H9 (cell line): ENCODE measurements around the gene GMPPB. TPM values are rescaled to one million over a fixed set of nuclear protein-coding genes. Genes with fewer than 3 reads are reported as not detected.
A peak's percentile ranks its signal among the peaks of the same experiment; 100 is the strongest.

ENCODE experiments used
- DNase-seq: peaks from one replicate; pipeline ENCODE4 v3.0.0-alpha.2; 2017
- H2AFZ ChIP-seq: one replicate; pipeline ENCODE4 v1.6.1; 2013; ENCODE audit warnings: mild to moderate bottlenecking, low read length, control low read depth, moderate library complexity
- H2AK5ac ChIP-seq: 2 replicates; pipeline ENCODE4 v1.6.1; 2013; ENCODE audit warnings: low read length, control low read depth, mixed read lengths; ENCODE audit not compliant: insufficient read length
- H2BK120ac ChIP-seq: one replicate; pipeline ENCODE4 v1.6.1; 2013; ENCODE audit warnings: low read depth, mild to moderate bottlenecking, low read length, control low read depth, inconsistent platforms; ENCODE audit not compliant: poor library complexity, severe bottlenecking
- H2BK12ac ChIP-seq: 2 replicates; pipeline ENCODE4 v1.6.1; 2013; ENCODE audit warnings: low read length, control low read depth, mixed read lengths, low read depth; ENCODE audit not compliant: insufficient read length
- H2BK15ac ChIP-seq: 2 replicates; pipeline ENCODE4 v1.6.1; 2013; ENCODE audit warnings: low read depth, low read length, control low read depth
- H2BK20ac ChIP-seq: one replicate; pipeline ENCODE4 v1.6.1; 2013; ENCODE audit warnings: low read depth, mild to moderate bottlenecking, low read length, control low read depth, inconsistent platforms; ENCODE audit not compliant: poor library complexity, severe bottlenecking
- H2BK5ac ChIP-seq: 2 replicates; pipeline ENCODE4 v1.6.1; 2013; ENCODE audit warnings: low read length, control low read depth, mixed read lengths; ENCODE audit not compliant: insufficient read length
- H3K14ac ChIP-seq: 2 replicates; pipeline ENCODE4 v1.6.1; 2013; ENCODE audit warnings: low read length, control low read depth; ENCODE audit not compliant: insufficient read depth
- H3K18ac ChIP-seq: 2 replicates; pipeline ENCODE4 v1.6.1; 2013; ENCODE audit warnings: low read depth, mild to moderate bottlenecking, mixed read lengths, low read length, control low read depth; ENCODE audit not compliant: insufficient read length
- H3K23ac ChIP-seq: 2 replicates; pipeline ENCODE4 v1.6.1; 2013; ENCODE audit warnings: low read length, control low read depth, mixed read lengths, low read depth; ENCODE audit not compliant: insufficient read length
- H3K23me2 ChIP-seq: 2 replicates; pipeline ENCODE4 v1.6.1; 2013; ENCODE audit warnings: low read depth, mild to moderate bottlenecking, mixed read lengths, low read length, control low read depth; ENCODE audit not compliant: insufficient read length, poor library complexity, severe bottlenecking
- H3K27ac ChIP-seq: 2 replicates; pipeline ENCODE4 v1.5.1; 2013; ENCODE audit warnings: low read length, control low read depth, mixed read lengths, low read depth; ENCODE audit not compliant: insufficient read length
- H3K27me3 ChIP-seq: 2 replicates; pipeline ENCODE4 v1.6.1; 2013; ENCODE audit warnings: low read length, control low read depth, inconsistent platforms; ENCODE audit not compliant: insufficient read depth
- H3K4ac ChIP-seq: 2 replicates; pipeline ENCODE4 v1.6.1; 2013; ENCODE audit warnings: low read depth, mild to moderate bottlenecking, control low read depth, inconsistent platforms, low read length, moderate library complexity
- H3K4me1 ChIP-seq: 2 replicates; pipeline ENCODE4 v1.6.1; 2013; ENCODE audit warnings: low read length, control low read depth, inconsistent platforms; ENCODE audit not compliant: insufficient read depth
- H3K4me2 ChIP-seq: 2 replicates; pipeline ENCODE4 v1.6.1; 2013; ENCODE audit warnings: low read length, control low read depth, mixed read lengths; ENCODE audit not compliant: insufficient read length, insufficient read depth
- H3K56ac ChIP-seq: 2 replicates; pipeline ENCODE4 v1.6.1; 2013; ENCODE audit warnings: low read depth, mild to moderate bottlenecking, mixed read lengths, low read length, control low read depth; ENCODE audit not compliant: insufficient read length
- H3K79me1 ChIP-seq: 2 replicates; pipeline ENCODE4 v1.6.1; 2013; ENCODE audit warnings: low read depth, mild to moderate bottlenecking, moderate library complexity, low read length, control low read depth, inconsistent platforms; ENCODE audit not compliant: insufficient read depth, poor library complexity, severe bottlenecking
- H3K79me2 ChIP-seq: 2 replicates; pipeline ENCODE4 v1.6.1; 2013; ENCODE audit warnings: low read length, control low read depth, inconsistent platforms; ENCODE audit not compliant: insufficient read depth
- H3K9ac ChIP-seq: 2 replicates; pipeline ENCODE4 v1.6.1; 2013; ENCODE audit warnings: low read length, control low read depth, mixed read lengths; ENCODE audit not compliant: insufficient read length; ENCODE audit errors: extremely low read depth
- H3K9me3 ChIP-seq: one replicate; pipeline ENCODE4 v1.6.1; 2013; ENCODE audit warnings: low read depth, low read length, inconsistent platforms; ENCODE audit not compliant: control insufficient read depth
- H3T11ph ChIP-seq: one replicate; pipeline ENCODE4 v1.6.1; 2013; ENCODE audit warnings: mild to moderate bottlenecking, low read length, control low read depth, inconsistent platforms
- H4K20me1 ChIP-seq: one replicate; pipeline ENCODE4 v1.6.1; 2013; ENCODE audit not compliant: control insufficient read depth, insufficient read length, insufficient read depth
- H4K5ac ChIP-seq: 2 replicates; pipeline ENCODE4 v1.6.1; 2013; ENCODE audit warnings: low read depth, mild to moderate bottlenecking, mixed read lengths, low read length, control low read depth; ENCODE audit not compliant: insufficient read length
- H4K8ac ChIP-seq: replicated peaks from 2 replicates; pipeline ENCODE4 v1.6.1; 2013; ENCODE audit warnings: low read length, control low read depth, mixed read lengths, low read depth; ENCODE audit not compliant: insufficient read length
- H4K91ac ChIP-seq: 2 replicates; pipeline ENCODE4 v1.6.1; 2013; ENCODE audit warnings: low read depth, mild to moderate bottlenecking, moderate library complexity, mixed read lengths, low read length, control low read depth; ENCODE audit not compliant: insufficient read length
- H3K27ac Mint-ChIP-seq, 3 experiments: 2 replicates in 2 of 3; 3 replicates in 1 of 3; pipeline ENCODE4 v1.8.0; 2020 to 2021; ENCODE audit warnings: mixed read lengths in 3 of 3, mild to moderate bottlenecking in 1 of 3, moderate library complexity in 1 of 3
- H3K27me3 Mint-ChIP-seq: 2 replicates; pipeline ENCODE4 v1.8.0; 2021; ENCODE audit warnings: low read depth, mild to moderate bottlenecking, moderate library complexity, mixed read lengths
- H3K36me3 Mint-ChIP-seq, 3 experiments: 2 replicates in 2 of 3; 3 replicates in 1 of 3; pipeline ENCODE4 v1.8.0; 2020 to 2021; ENCODE audit warnings: low read depth in 3 of 3, mixed read lengths in 3 of 3; ENCODE audit not compliant: insufficient read depth in 1 of 3
- H3K4me1 Mint-ChIP-seq, 2 experiments: 2 replicates each; pipeline ENCODE4 v1.8.0; 2020; ENCODE audit warnings: mixed read lengths in 2 of 2
- H3K4me3 Mint-ChIP-seq, 2 experiments: 2 replicates in 1 of 2; 3 replicates in 1 of 2; pipeline ENCODE4 v1.8.0; 2020 to 2021; ENCODE audit warnings: mild to moderate bottlenecking in 2 of 2, mixed read lengths in 2 of 2, moderate library complexity in 1 of 2
- H3K9me3 Mint-ChIP-seq, 2 experiments: 2 replicates in 1 of 2; 3 replicates in 1 of 2; pipeline ENCODE4 v1.8.0; 2020; ENCODE audit warnings: mild to moderate bottlenecking in 2 of 2, mixed read lengths in 2 of 2, moderate library complexity in 1 of 2
- WGBS: extraction: QIAGEN DNeasy Blood & Tissue Kit; methylation state at CpG from one replicate; pipeline ENCODE4 v1.1.7; 2013; ENCODE audit warnings: missing lambda C conversion rate, low lambda C conversion rate, mixed read lengths; ENCODE audit not compliant: insufficient read length; ENCODE audit errors: extremely low coverage; 5-methylcytosine and 5-hydroxymethylcytosine counted together
- total RNA-seq: library from RNA; stranded (reverse); gene quantifications from 2 replicates; pipeline ENCODE4 v1.2.1, GENCODE V29; 2021
- TF ChIP-seq, protein P1 (sequence below): fragments of 200-600 bp; sonication (generic); conservative IDR thresholded peaks from 3 replicates; pipeline ENCODE4 v1.8.0; 2021; ENCODE audit warnings: antibody characterized with exemption, mild to moderate bottlenecking

Gene GMPPB
- total RNA-seq, 1 experiment from 2014 or later, result 31.1 TPM

DNA sequence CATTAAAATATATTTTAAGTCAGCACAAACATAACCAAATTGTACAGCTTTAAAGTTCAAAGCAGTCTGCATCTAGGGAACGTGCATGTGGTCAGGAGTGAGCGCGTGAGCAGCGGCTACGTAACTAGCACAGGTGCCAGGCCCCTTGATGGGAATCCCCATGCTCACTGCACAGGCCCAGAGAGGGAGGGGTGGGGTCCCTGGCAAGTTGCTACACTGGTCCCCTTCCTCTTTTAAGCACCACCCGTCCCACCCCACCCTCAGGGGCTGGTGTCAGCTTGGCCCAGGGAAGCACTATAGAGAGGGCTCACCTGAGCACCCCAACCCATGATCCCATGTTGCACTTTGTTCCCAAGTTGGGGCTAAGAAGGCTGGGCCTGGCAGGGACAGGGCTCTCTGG lies 835 bp upstream of the GMPPB start:
- Mint-ChIP-seq H3K27me3 (no peaks in the 10 kb centered on the region; the same call in none of the 2 replicates), H3K9me3 (no peaks in the 10 kb centered on the region), H3K4me1 (peaks cover 10 to 14% of the 10 kb centered on the region in 2 experiments), H3K4me3 (peak overlapping the region; percentile 87 to 96), H3K27ac (peak overlapping the region; percentile 98 to 99 (median 98)), H3K36me3 (peaks cover 5 to 50% (median 40%) of the 10 kb centered on the region in 3 experiments; a peak in 6 of 7 replicates)
- peak overlapping the region; percentile 51 for H3K9ac ChIP-seq
- no peak overlapping the region for H3K23ac ChIP-seq
- no peak overlapping the region for H2AK5ac ChIP-seq
- no CpG with 5 or more reads among the region's 6 CpGs for WGBS
- H3T11ph ChIP-seq, result no peak overlapping the region
- H3K4me1 ChIP-seq, result no peaks in the 10 kb centered on the region
- H3K14ac ChIP-seq, result no peak overlapping the region; the same call in 1 of the 2 replicates
- TF ChIP-seq, protein P1, sequence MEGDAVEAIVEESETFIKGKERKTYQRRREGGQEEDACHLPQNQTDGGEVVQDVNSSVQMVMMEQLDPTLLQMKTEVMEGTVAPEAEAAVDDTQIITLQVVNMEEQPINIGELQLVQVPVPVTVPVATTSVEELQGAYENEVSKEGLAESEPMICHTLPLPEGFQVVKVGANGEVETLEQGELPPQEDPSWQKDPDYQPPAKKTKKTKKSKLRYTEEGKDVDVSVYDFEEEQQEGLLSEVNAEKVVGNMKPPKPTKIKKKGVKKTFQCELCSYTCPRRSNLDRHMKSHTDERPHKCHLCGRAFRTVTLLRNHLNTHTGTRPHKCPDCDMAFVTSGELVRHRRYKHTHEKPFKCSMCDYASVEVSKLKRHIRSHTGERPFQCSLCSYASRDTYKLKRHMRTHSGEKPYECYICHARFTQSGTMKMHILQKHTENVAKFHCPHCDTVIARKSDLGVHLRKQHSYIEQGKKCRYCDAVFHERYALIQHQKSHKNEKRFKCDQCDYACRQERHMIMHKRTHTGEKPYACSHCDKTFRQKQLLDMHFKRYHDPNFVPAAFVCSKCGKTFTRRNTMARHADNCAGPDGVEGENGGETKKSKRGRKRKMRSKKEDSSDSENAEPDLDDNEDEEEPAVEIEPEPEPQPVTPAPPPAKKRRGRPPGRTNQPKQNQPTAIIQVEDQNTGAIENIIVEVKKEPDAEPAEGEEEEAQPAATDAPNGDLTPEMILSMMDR, result no peak
- peak overlapping the region; percentile 58 for H3K18ac ChIP-seq
- H3K9me3 ChIP-seq, result no peaks in the 10 kb centered on the region
- H2BK5ac ChIP-seq, result no peak overlapping the region
- peaks cover 2% of the 10 kb centered on the region for H3K79me1 ChIP-seq
- peak; percentile 37 for DNase-seq
- H2BK15ac ChIP-seq, result no peak overlapping the region
- H3K79me2 ChIP-seq, result no peaks in the 10 kb centered on the region
- H3K4me2 ChIP-seq, result peak overlapping the region; percentile 68
- H4K91ac ChIP-seq, result peak overlapping the region; percentile 21
- H3K23me2 ChIP-seq, result peaks cover 15% of the 10 kb centered on the region
- H3K56ac ChIP-seq, result no peak overlapping the region
- H2BK120ac ChIP-seq, result no peak overlapping the region
- no peak overlapping the region for H2BK12ac ChIP-seq
- no peaks in the 10 kb centered on the region for H3K27me3 ChIP-seq
- no peak overlapping the region for H3K27ac ChIP-seq
- no peak overlapping the region for H2BK20ac ChIP-seq
- H3K4ac ChIP-seq, result no peak overlapping the region
- no peak overlapping the region for H2AFZ ChIP-seq
- H4K8ac ChIP-seq, result no peak overlapping the region
- H4K20me1 ChIP-seq, result no peaks in the 10 kb centered on the region
- H4K5ac ChIP-seq, result peak overlapping the region; percentile 15
